ENCODE data around the gene RASA2. TPM values are rescaled to one million over a fixed set of nuclear protein-coding genes. Genes with fewer than 3 reads are reported as not detected.
A peak's percentile ranks its signal among the peaks of the same experiment; 100 is the strongest.

The RASA2 gene
- total and polyA plus RNA-seq, 11 donors, result 2.0 to 12.3 (median 3.4) TPM

DNA sequence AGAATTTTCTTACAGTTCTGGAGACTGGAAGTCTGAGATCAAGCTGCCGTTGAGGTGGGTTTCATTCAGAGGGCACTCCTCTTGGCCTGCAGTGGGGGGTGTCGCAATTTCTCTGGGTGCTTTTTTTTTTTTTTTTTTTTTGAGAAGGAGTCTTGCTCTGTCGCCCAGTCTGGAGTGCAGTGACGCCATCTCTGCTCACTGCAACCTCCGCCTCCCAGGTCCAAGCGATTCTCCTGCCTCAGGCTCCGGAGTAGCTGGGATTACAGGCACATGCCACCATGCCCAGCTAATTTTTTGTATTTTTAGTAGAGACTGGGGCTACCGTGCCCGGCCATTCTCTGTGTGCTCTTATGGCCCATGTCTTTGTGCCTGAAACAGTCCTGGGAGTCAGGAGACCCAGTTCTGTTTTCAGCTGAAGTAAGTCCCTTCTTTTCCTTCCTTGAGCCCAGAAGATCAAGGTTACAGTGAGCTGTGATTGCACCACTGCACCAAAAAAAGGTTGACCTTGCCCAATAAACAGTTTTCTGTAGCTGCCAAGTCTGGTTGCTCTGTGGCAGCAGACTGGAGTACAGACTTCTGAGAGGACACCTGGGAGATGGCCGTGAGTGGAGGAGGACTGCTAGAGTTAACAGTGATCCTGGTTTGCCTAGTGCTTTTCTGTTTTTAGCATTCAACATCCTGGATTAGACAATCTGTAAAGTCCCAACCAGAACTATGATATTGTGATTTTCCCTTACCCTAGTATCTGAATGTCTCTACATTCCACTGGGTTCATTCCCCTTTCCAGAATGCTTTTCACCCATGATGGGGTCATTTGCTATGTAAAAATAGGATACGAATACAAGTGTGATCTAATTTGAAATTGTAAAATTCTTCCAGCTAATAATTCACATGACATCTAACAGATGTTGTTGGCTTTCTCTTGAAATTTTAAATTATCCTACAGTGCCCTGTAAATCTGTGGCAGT, 174.7 kb downstream of the RASA2 start:
- ATAC-seq (no peak), DNase-seq (no peak)
- Histone ChIP-seq H3K36me3 (no peaks in the 10 kb centered on the region), H3K4me1 (peaks cover 0 to 21% (median 9%) of the 10 kb centered on the region in 12 donors), H3K4me3 (no peak overlapping the region), H3K9me3 (peaks cover 0 to 10% (median 0%) of the 10 kb centered on the region in 12 donors), H3K27me3 (peaks cover 0 to 18% (median 0%) of the 10 kb centered on the region in 9 donors), H3K27ac (no peak overlapping the region)
- intact Hi-C loops (cut with DNase I), result no loop called here
- no peak for TF ChIP-seq POLR2A (IDR thresholded peaks at IDR 0.05)
- TF ChIP-seq, protein P1, sequence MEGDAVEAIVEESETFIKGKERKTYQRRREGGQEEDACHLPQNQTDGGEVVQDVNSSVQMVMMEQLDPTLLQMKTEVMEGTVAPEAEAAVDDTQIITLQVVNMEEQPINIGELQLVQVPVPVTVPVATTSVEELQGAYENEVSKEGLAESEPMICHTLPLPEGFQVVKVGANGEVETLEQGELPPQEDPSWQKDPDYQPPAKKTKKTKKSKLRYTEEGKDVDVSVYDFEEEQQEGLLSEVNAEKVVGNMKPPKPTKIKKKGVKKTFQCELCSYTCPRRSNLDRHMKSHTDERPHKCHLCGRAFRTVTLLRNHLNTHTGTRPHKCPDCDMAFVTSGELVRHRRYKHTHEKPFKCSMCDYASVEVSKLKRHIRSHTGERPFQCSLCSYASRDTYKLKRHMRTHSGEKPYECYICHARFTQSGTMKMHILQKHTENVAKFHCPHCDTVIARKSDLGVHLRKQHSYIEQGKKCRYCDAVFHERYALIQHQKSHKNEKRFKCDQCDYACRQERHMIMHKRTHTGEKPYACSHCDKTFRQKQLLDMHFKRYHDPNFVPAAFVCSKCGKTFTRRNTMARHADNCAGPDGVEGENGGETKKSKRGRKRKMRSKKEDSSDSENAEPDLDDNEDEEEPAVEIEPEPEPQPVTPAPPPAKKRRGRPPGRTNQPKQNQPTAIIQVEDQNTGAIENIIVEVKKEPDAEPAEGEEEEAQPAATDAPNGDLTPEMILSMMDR (IDR thresholded peaks at IDR 0.05), result no peak
- 83 to 94% (median 93%) methylated on average over 11 of the region's 11 CpGs for whole genome bisulfite sequencing, 4 donors

DNA sequence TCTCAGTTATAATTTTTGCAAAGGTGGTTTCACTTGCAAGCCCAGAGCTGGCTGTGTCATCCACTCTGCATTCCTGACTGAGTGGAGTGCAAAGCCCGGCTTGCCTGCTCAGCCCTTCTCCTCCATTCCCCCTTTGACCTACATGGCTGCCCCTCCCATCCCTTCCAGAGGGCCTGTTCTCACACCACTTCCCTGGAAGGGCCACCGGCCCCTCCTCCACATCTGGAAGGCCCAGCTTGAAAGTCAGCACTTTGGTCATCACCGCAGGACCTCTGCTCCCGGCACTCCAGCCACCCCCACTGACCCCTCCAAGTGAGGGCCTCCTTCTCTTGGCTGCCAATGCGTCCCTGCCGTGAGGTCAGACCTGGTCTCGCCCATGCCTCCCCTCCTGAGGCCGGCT, 177.2 kb downstream of the RASA2 start:
- peak in 2 of 4 donors; percentile 18 to 19 for ATAC-seq
- 26 to 62% (median 52%) methylated on average over 8 of the region's 8 CpGs for WGBS, 4 donors
- H3K4me1 ChIP-seq, result peaks cover 0 to 21% (median 8%) of the 10 kb centered on the region in 12 donors
- no peaks in the 10 kb centered on the region for H3K36me3 ChIP-seq
- DNase-seq, result no peak
- intact Hi-C loops (cut with DNase I), result no loop called here
- H3K9me3 ChIP-seq, result peaks cover 0 to 6% (median 0%) of the 10 kb centered on the region in 12 donors
- no peak overlapping the region for H3K27ac ChIP-seq
- peaks cover 0 to 8% (median 0%) of the 10 kb centered on the region in 9 donors for H3K27me3 ChIP-seq
- TF ChIP-seq, protein P1 (IDR thresholded peaks at IDR 0.05), result no peak
- no peak for TF ChIP-seq POLR2A (IDR thresholded peaks at IDR 0.05)
- no peak overlapping the region for H3K4me3 ChIP-seq

Other genes starting within 250 kb of the RASA2 start
- gene ZBTB38, start 118.5 kb upstream of the RASA2 start, total RNA-seq, result 100 to 1,000 TPM in 7 of 9 donors, 10 to 100 TPM in 2; 97.5 to 189 (median 128) TPM
- 10 to 100 TPM; 15.5 to 88.1 TPM for gene ZBTB38, start 118.5 kb upstream of the RASA2 start, polyA plus RNA-seq